A549 (cell line): ENCODE measurements around the gene MATR3. TPM values are rescaled to one million over a fixed set of nuclear protein-coding genes. Genes with fewer than 3 reads are reported as not detected.

Experiments used
- ATAC-seq, 2 experiments: fragments of 200-7000 bp in 1 of 2; fragments of >200 bp in 1 of 2; cut with Nextera tagmentation in 1 of 2; cut with Tn5 transposase in 1 of 2; 3 replicates each; pipeline versions ENCODE4 v1.8.0 to v1.9.1; 2018 to 2020; ENCODE audit warnings: mild to moderate bottlenecking in 1 of 2, moderate library complexity in 1 of 2
- CTCF ChIA-PET: fragments of 300-600 bp; sonication (Branson Sonifier 250); formaldehyde crosslinking; extraction: SDS; loops from one replicate; lab custom pipeline; 2021; ENCODE audit warnings: antibody characterized with exemption, inconsistent platforms; lab: Yijun Ruan, JAX
- POLR2A ChIA-PET: fragments of 350-600 bp; formaldehyde crosslinking; extraction: SDS; loops from one replicate; lab custom pipeline; 2021; ENCODE audit warnings: antibody characterized with exemption, inconsistent platforms; lab: Yijun Ruan, JAX
- DNase-seq, 2 experiments: peaks; one replicate each; pipeline versions ENCODE4 v3.0.0 to v3.0.0-alpha.2; 2011 to 2016; ENCODE audit warnings: low read depth in 1 of 2, low spot score in 1 of 2
- FAIRE-seq: peaks from 2 replicates; lab custom pipeline; 2011; peaks lifted over from hg19 to GRCh38; lab: Jason Lieb, UNC
- H3K27ac ChIP-seq, 2 experiments: fragments of >200 bp; sonication (Bioruptor Twin); formaldehyde crosslinking; 3 replicates each; pipeline ENCODE4 v1.5.1; 2016 to 2017
- H3K4me1 ChIP-seq: fragments of >200 bp; sonication (Bioruptor Twin); formaldehyde crosslinking; 3 replicates; pipeline ENCODE4 v1.6.1; 2016
- H3K4me2 ChIP-seq: fragments of >200 bp; sonication (Bioruptor Twin); formaldehyde crosslinking; 3 replicates; pipeline ENCODE4 v1.6.1; 2016
- H3K4me3 ChIP-seq: fragments of >200 bp; sonication (Bioruptor Twin); formaldehyde crosslinking; 3 replicates; pipeline ENCODE4 v1.5.1; 2016
- H3K9me3 ChIP-seq: fragments of >200 bp; sonication (Bioruptor Twin); formaldehyde crosslinking; 3 replicates; pipeline ENCODE4 v1.6.1; 2016
- CEBPB ChIP-seq, 2 experiments: fragments of >200 bp in 1 of 2; sonication (Bioruptor Twin) in 1 of 2; formaldehyde crosslinking in 1 of 2; IDR thresholded peaks; 2 replicates each; pipeline ENCODE4 v1.6.1; 2012 to 2016
- CHD2 ChIP-seq: fragments of 150-350 bp; IDR thresholded peaks from 2 replicates; pipeline ENCODE4 v1.6.1; 2014; ENCODE audit warnings: low read length; ENCODE audit not compliant: partially characterized antibody
- FOXS1 ChIP-seq: fragments of 250-450 bp; sonication (Bioruptor Pico); IDR thresholded peaks from 2 replicates; pipeline ENCODE4 v1.5.0; 2020; ENCODE audit warnings: mild to moderate bottlenecking, moderate library complexity
- HDAC2 ChIP-seq: fragments of 200-600 bp; sonication (generic); IDR thresholded peaks from 2 replicates; pipeline ENCODE4 v1.6.1; 2016
- HOXA7 ChIP-seq: fragments of 250-450 bp; sonication (Bioruptor Pico); IDR thresholded peaks from 2 replicates; pipeline ENCODE4 v1.5.0; 2020; ENCODE audit warnings: mild to moderate bottlenecking, moderate library complexity
- HOXB5 ChIP-seq: fragments of 250-450 bp; sonication (Bioruptor Pico); IDR thresholded peaks from 2 replicates; pipeline ENCODE4 v1.5.0; 2020; ENCODE audit warnings: mild to moderate bottlenecking, moderate library complexity
- JUN ChIP-seq, 2 experiments: fragments of >200 bp; sonication (Bioruptor Twin); formaldehyde crosslinking; IDR thresholded peaks; 2 replicates in 1 of 2; 3 replicates in 1 of 2; pipeline ENCODE4 v1.6.1; 2016 to 2017
- JUNB ChIP-seq: fragments of >200 bp; sonication (Bioruptor Twin); formaldehyde crosslinking; IDR thresholded peaks from 2 replicates; pipeline ENCODE4 v1.6.1; 2016
- MAZ ChIP-seq: fragments of 150-350 bp; IDR thresholded peaks from 2 replicates; pipeline ENCODE4 v1.6.1; 2014; ENCODE audit warnings: antibody characterized with exemption, low read depth, low read length, borderline replicate concordance
- MYC ChIP-seq: IDR thresholded peaks from 2 replicates; pipeline ENCODE4 v1.6.1; 2012; ENCODE audit warnings: mild to moderate bottlenecking, inconsistent platforms, low read length, improper control_type of control experiment, borderline replicate concordance
- PHF8 ChIP-seq: fragments of 200-600 bp; sonication (generic); IDR thresholded peaks from 2 replicates; pipeline ENCODE4 v1.6.1; 2016; ENCODE audit warnings: low read depth, mild to moderate bottlenecking, antibody characterized with exemption, moderate library complexity, borderline replicate concordance
- RAD21 ChIP-seq, 2 experiments: fragments of >200 bp in 1 of 2; sonication (Bioruptor Twin) in 1 of 2; formaldehyde crosslinking in 1 of 2; IDR thresholded peaks in 1 of 2; conservative IDR thresholded peaks in 1 of 2; 2 replicates in 1 of 2; 3 replicates in 1 of 2; pipeline ENCODE4 v1.6.1; 2012 to 2018; ENCODE audit warnings: inconsistent platforms in 1 of 2
- RARB ChIP-seq: fragments of 250-450 bp; sonication (Bioruptor Pico); IDR thresholded peaks from 2 replicates; pipeline ENCODE4 v1.8.0; 2021; ENCODE audit warnings: mild to moderate bottlenecking, moderate library complexity
- SMC3 ChIP-seq: fragments of >200 bp; sonication (Bioruptor Twin); formaldehyde crosslinking; IDR thresholded peaks from 3 replicates; pipeline ENCODE4 v1.6.1; 2018; ENCODE audit warnings: inconsistent platforms
- SREBF2 ChIP-seq: fragments of 450-650 bp; IDR thresholded peaks from 2 replicates; pipeline ENCODE4 v1.6.1; 2014; ENCODE audit warnings: mild to moderate bottlenecking, moderate library complexity
- ZSCAN20 ChIP-seq: fragments of 250-450 bp; sonication (Bioruptor Pico); IDR thresholded peaks from 2 replicates; pipeline ENCODE4 v1.8.0; 2022; ENCODE audit warnings: mild to moderate bottlenecking, moderate library complexity
- WGBS: methylation state at CpG from one replicate; pipeline ENCODE4 v1.1.6; 2017; ENCODE audit errors: missing lambda C conversion rate; 5-methylcytosine and 5-hydroxymethylcytosine counted together
- polyA plus RNA-seq, 4 experiments: library from polyadenylated mRNA; depleted of rRNA in 3 of 4; stranded (reverse); fragments of >200 nt; fragmentation: RNase III in 1 of 4; extraction: RNeasy Plus Mini Kit Qiagen cat#74134 plus additional on column Dnase treatment in 1 of 4; gene quantifications; 2 replicates in 3 of 4; 3 replicates in 1 of 4; pipeline ENCODE4 v1.2.3, GENCODE V29; 2011 to 2017
- TF ChIP-seq, protein P1 (sequence below): fragments of >200 bp; sonication (Bioruptor Twin); formaldehyde crosslinking; IDR thresholded peaks from 3 replicates; pipeline ENCODE4 v1.5.1; 2016
- TF ChIP-seq, protein P2 (sequence below): IDR thresholded peaks from 2 replicates; pipeline ENCODE4 v1.6.1; 2012; ENCODE audit warnings: low read depth, borderline replicate concordance
- TF ChIP-seq, protein P3 (sequence below): fragments of 250-450 bp; sonication (Bioruptor Pico); IDR thresholded peaks from 2 replicates; pipeline ENCODE4 v1.5.0; 2020; ENCODE audit warnings: low read depth, mild to moderate bottlenecking, moderate library complexity
- TF ChIP-seq, protein P4 (sequence below): fragments of 250-450 bp; sonication (Bioruptor Pico); IDR thresholded peaks from 2 replicates; pipeline ENCODE4 v1.5.0; 2021; ENCODE audit warnings: mild to moderate bottlenecking, moderate library complexity, borderline replicate concordance
- TF ChIP-seq, protein P5 (sequence below): IDR thresholded peaks from 2 replicates; pipeline ENCODE4 v1.6.1; 2012

The MATR3 gene
- polyA plus RNA-seq, 2 of the 4 experiments (the other 2 are of a cell fraction) = 178 to 189 TPM

DNA sequence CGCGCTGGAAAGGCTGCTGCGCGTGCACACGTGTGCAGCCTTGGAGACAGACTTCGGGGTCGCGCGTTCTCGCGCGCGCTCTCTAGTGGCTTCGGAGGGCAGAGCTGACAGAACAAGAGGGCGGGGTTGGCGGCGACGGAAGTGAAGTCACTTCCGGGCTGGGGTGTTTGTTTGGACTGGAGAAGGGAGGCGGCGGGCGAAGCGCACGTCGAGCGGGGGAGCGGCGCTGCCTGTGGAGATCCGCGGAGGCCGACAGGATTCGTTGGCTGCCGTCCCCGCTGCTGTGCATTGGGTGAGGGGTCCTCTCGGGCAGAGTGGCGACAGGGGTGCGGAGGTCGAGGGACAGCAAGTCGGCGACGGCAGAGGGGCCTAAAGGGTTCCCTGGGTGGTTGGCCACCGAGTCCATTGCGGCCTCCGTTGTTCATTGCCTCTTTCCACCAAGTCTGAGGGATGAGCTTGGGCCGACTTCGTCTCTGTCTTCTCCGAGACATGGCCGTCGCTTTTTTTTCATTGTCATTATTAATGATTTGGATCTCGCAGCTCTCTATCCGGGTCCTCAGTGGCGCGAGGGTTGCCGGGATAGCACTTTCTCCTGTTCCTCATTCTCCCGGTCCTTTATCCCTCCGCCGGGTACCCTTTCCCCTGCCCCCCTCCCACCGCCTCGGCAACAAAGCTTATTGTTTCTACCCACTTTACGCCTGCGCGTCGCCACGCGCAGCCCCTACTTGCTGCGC lies 48.3 kb downstream of the MATR3 start, which contains the start of gene PAIP2 (continued):
- TF ChIP-seq JUN (IDR thresholded peaks at IDR 0.05) = peak; percentile 63 to 83; a peak in 3 of 5 replicates
- TF ChIP-seq, protein P1, sequence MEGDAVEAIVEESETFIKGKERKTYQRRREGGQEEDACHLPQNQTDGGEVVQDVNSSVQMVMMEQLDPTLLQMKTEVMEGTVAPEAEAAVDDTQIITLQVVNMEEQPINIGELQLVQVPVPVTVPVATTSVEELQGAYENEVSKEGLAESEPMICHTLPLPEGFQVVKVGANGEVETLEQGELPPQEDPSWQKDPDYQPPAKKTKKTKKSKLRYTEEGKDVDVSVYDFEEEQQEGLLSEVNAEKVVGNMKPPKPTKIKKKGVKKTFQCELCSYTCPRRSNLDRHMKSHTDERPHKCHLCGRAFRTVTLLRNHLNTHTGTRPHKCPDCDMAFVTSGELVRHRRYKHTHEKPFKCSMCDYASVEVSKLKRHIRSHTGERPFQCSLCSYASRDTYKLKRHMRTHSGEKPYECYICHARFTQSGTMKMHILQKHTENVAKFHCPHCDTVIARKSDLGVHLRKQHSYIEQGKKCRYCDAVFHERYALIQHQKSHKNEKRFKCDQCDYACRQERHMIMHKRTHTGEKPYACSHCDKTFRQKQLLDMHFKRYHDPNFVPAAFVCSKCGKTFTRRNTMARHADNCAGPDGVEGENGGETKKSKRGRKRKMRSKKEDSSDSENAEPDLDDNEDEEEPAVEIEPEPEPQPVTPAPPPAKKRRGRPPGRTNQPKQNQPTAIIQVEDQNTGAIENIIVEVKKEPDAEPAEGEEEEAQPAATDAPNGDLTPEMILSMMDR = peak; percentile 61
- peak; percentile 29 for TF ChIP-seq CHD2
- no peak for TF ChIP-seq ZSCAN20 (CRISPR knock-in tag)
- TF ChIP-seq SMC3 = peak; percentile 66
- peak; percentile 87; the same call in 1 of the 2 replicates for TF ChIP-seq MYC
- TF ChIP-seq MAZ = 0 out of 2 replicates have a peak, but pooled peaks have one; percentile 34
- TF ChIP-seq RARB (CRISPR knock-in tag) = peak; percentile 80; the same call in 1 of the 2 replicates
- TF ChIP-seq PHF8 = peak; percentile 89
- no peak for TF ChIP-seq CEBPB (IDR thresholded peaks at IDR 0.05)

- peak; percentile 44; the same call in 1 of the 2 replicates for TF ChIP-seq MYC
- TF ChIP-seq, protein P2, sequence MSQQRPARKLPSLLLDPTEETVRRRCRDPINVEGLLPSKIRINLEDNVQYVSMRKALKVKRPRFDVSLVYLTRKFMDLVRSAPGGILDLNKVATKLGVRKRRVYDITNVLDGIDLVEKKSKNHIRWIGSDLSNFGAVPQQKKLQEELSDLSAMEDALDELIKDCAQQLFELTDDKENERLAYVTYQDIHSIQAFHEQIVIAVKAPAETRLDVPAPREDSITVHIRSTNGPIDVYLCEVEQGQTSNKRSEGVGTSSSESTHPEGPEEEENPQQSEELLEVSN = 0 out of 2 replicates have a peak, but pooled peaks have one; percentile 20
- TF ChIP-seq SREBF2 = no peak
- H3K4me3 ChIP-seq = peak overlapping the region; percentile 81
- FAIRE-seq (no peak), ATAC-seq (no peak), DNase-seq (no peak)
- no peaks in the 10 kb centered on the region for H3K9me3 ChIP-seq
- peak overlapping the region; percentile 90 to 91 for H3K27ac ChIP-seq
- ChIA-PET POLR2A (interaction anchor here (0.6 to 2.7 kb wide), 11 partner anchors 11 to 783 kb away, joined by 3 to 38 read pairs (median 6); partner anchors contain the start of gene MATR3), CTCF (interaction anchor here (0.7 to 2.7 kb wide), 15 partner anchors 9 to 523 kb away, joined by 3 to 17 read pairs (median 4); no protein-coding TSS in a partner anchor)
- 0% methylated on average over 16 of the region's 16 CpGs for WGBS
- H3K4me1 ChIP-seq = peaks cover 19% of the 10 kb centered on the region; the same call in 2 of the 3 replicates
- peak overlapping the region; percentile 94 for H3K4me2 ChIP-seq
Observed at GRCh38 chr5:139342423-139342723, 48.8 kb downstream of the MATR3 start.

GRCh38 chr5:139343476-139343875 lies 49.9 kb downstream of the MATR3 start:
- Histone ChIP-seq H3K27ac (no peak overlapping the region), H3K9me3 (no peaks in the 10 kb centered on the region), H3K4me2 (peak overlapping the region; percentile 94), H3K4me1 (peaks cover 19% of the 10 kb centered on the region; the same call in 2 of the 3 replicates), H3K4me3 (peak overlapping the region; percentile 81)
- DNase-seq = no peak
- no peak for FAIRE-seq
- TF ChIP-seq RAD21 (conservative IDR thresholded peaks at IDR 0.05 in 1 of 2, IDR thresholded peaks at IDR 0.05 in 1 of 2) = no peak
- TF ChIP-seq HOXB5 = no peak
- no peak for TF ChIP-seq SMC3
- TF ChIP-seq, protein P3, sequence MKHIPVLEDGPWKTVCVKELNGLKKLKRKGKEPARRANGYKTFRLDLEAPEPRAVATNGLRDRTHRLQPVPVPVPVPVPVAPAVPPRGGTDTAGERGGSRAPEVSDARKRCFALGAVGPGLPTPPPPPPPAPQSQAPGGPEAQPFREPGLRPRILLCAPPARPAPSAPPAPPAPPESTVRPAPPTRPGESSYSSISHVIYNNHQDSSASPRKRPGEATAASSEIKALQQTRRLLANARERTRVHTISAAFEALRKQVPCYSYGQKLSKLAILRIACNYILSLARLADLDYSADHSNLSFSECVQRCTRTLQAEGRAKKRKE (CRISPR knock-in tag) = no peak
- TF ChIP-seq HDAC2 = no peak
- TF ChIP-seq, protein P4, sequence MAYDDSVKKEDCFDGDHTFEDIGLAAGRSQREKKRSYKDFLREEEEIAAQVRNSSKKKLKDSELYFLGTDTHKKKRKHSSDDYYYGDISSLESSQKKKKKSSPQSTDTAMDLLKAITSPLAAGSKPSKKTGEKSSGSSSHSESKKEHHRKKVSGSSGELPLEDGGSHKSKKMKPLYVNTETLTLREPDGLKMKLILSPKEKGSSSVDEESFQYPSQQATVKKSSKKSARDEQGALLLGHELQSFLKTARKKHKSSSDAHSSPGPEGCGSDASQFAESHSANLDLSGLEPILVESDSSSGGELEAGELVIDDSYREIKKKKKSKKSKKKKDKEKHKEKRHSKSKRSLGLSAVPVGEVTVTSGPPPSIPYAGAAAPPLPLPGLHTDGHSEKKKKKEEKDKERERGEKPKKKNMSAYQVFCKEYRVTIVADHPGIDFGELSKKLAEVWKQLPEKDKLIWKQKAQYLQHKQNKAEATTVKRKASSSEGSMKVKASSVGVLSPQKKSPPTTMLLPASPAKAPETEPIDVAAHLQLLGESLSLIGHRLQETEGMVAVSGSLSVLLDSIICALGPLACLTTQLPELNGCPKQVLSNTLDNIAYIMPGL = no peak
- TF ChIP-seq HOXA7 = no peak
- no peak for TF ChIP-seq FOXS1 (CRISPR knock-in tag)
- TF ChIP-seq, protein P5, sequence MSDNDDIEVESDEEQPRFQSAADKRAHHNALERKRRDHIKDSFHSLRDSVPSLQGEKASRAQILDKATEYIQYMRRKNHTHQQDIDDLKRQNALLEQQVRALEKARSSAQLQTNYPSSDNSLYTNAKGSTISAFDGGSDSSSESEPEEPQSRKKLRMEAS = no peak
- no peak for TF ChIP-seq RARB (CRISPR knock-in tag)
- no peak for TF ChIP-seq JUNB
- CTCF ChIA-PET = interaction anchor here (1.4 to 1.6 kb wide), 2 partner anchors 32 to 50 kb away, joined by 3 read pairs; partner anchors contain the start of gene MATR3
- WGBS = 92% methylated on average over 9 of the region's 9 CpGs
- ATAC-seq = no peak
- POLR2A ChIA-PET = no interaction called here
